NB4 (cell line): ENCODE data around the gene IL1RN.
"Not testable (repeated sequence)": the region's sequence is repeated elsewhere in the genome, so short reads cannot be mapped to it uniquely, and the experiment has no call there.

Experiments used
- DNase-seq: peaks from one replicate; pipeline ENCODE4 v3.0.0; 2010; ENCODE audit warnings: low read depth
- H3K4me3 ChIP-seq: one replicate; pipeline ENCODE4 v1.5.1; 2011; ENCODE audit warnings: mild to moderate bottlenecking, low read depth, low read length, moderate library complexity
- MYC ChIP-seq: IDR thresholded peaks from 2 replicates; pipeline ENCODE4 v1.6.1; 2011; ENCODE audit warnings: low read depth, low read length
- POLR2A ChIP-seq: IDR thresholded peaks from 2 replicates; pipeline ENCODE4 v1.6.1; 2011; ENCODE audit warnings: mild to moderate bottlenecking; ENCODE audit not compliant: insufficient read length; ENCODE audit errors: extremely low read depth
- TF ChIP-seq, protein P1 (sequence below): IDR thresholded peaks from one replicate; pipeline ENCODE4 v1.5.1; 2012; ENCODE audit warnings: low read depth, low read length
- TF ChIP-seq, protein P2 (sequence below): IDR thresholded peaks from 2 replicates; pipeline ENCODE4 v1.6.1; 2011; ENCODE audit warnings: low read depth, low read length

Gene IL1RN

DNA sequence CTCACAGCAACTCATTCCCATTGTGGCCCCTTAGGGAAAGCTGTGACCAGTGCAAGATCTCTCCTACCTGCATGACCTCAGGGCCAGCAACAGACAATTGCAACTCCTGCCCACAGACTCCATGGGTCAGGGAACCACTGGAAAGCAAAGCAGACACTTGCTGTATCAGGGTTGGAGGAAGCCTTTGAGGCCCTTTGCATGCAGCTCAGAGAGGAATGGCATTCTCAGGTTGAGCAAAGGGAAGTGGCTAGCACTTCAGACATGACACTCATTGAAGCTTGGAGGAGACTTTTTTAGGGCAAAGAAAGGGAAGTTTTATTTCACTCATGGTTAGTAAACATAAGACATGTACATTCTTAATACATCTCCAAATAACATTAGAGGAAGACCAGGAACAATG, 37.5 kb upstream of the IL1RN start:
- TF ChIP-seq MYC (no peak), POLR2A (no peak)
- TF ChIP-seq, protein P1, sequence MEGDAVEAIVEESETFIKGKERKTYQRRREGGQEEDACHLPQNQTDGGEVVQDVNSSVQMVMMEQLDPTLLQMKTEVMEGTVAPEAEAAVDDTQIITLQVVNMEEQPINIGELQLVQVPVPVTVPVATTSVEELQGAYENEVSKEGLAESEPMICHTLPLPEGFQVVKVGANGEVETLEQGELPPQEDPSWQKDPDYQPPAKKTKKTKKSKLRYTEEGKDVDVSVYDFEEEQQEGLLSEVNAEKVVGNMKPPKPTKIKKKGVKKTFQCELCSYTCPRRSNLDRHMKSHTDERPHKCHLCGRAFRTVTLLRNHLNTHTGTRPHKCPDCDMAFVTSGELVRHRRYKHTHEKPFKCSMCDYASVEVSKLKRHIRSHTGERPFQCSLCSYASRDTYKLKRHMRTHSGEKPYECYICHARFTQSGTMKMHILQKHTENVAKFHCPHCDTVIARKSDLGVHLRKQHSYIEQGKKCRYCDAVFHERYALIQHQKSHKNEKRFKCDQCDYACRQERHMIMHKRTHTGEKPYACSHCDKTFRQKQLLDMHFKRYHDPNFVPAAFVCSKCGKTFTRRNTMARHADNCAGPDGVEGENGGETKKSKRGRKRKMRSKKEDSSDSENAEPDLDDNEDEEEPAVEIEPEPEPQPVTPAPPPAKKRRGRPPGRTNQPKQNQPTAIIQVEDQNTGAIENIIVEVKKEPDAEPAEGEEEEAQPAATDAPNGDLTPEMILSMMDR = no peak
- TF ChIP-seq, protein P2, sequence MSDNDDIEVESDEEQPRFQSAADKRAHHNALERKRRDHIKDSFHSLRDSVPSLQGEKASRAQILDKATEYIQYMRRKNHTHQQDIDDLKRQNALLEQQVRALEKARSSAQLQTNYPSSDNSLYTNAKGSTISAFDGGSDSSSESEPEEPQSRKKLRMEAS = no peak
- DNase-seq = peak; percentile 49
- H3K4me3 ChIP-seq = no peak overlapping the region

DNA sequence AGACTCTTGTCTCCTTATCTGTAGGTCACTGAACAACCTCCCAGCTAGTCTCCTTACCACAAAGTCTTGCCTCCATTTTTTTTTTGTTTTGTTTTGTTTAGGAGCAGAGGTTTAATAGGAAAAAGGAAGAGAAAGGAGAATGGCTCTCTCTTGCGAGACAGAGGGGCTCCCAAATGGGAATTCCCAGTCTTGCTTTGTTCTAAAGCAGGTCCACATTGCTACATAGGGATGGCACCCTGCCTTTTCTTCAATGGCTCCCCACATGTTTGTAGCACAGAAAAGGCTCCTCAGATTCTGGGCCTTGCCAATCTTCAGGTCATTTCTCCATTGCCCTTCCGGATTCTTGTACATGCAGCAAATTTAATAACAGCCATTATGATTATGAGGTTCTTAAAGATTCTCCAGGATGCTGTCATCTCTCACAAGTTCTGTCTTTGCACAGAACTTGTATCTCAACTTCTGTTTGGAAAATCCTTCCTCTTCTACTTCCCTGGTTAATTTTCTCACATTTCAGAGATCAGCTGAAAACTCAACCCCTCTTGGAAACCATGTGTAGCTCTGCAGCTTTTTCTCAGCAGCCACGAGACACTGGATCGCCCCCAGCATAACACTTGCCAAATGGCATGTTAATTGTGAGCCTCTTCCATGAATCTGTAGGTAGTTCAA, 36.0 kb upstream of the IL1RN start:
- DNase-seq = no peak
- no peak for TF ChIP-seq MYC
- TF ChIP-seq, protein P2 = no peak
- TF ChIP-seq POLR2A = no peak
- TF ChIP-seq, protein P1 = no peak
- H3K4me3 ChIP-seq = no peak overlapping the region

DNA sequence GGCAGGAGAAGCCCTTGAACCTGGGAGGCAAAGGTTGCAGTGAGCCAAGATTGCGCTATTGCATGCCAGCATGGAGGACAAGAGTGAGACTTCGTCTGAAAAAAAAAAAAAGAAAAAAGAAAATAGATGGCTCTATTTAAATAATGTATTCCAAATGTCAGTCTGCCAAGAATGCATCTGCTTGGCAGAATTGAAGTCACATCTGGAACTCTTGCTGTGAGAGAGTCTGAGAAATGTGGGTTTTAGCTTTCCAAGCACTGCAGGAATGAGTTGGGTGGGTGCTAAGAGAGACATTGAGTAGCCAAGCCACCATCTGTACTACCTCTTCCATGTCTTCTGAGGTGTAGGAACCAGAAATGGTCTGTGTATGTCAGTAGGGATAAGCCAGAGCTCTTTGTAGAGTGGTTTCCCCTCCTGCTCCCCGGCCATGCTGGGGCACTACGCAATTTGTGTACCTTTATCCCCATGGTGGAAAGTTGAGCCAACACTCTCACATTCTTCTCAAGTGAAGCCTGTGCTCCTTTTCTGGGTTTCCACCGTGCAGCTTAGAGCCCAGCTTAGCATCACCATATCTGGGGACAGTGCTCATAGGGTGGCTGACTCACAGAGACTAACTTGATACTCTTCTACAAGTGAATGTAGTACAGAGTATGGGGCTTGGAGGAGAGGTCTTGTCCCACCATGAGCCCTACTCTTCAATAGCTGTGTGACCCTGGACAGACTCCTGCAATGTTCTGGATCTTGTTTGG, 34.4 kb upstream of the IL1RN start:
- TF ChIP-seq, protein P2 = no peak
- TF ChIP-seq, protein P1 = no peak
- no peak for TF ChIP-seq POLR2A
- TF ChIP-seq MYC = no peak
- H3K4me3 ChIP-seq = no peak overlapping the region
- no peak for DNase-seq

DNA sequence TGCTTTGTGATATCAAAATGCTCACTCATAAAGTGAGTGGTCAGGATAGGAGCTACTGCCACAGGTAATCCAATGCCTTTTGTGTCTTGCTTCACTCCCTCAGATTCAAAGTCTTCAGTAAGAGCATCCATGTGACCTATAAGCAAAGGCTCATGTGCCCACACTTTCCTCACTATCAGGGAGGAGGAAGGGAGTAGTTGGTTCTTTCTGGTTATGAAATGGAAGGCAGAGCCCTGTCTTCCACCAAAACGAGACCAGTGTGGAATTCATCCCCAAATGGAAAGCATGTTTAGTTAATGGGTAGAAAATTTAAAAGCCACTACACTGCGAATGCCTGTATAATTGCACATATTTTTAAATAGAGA, 33.8 kb upstream of the IL1RN start:
- H3K4me3 ChIP-seq = no peak overlapping the region
- no peak for DNase-seq
- TF ChIP-seq, protein P1 = no peak
- TF ChIP-seq MYC = no peak
- TF ChIP-seq, protein P2 = no peak
- TF ChIP-seq POLR2A = no peak

DNA sequence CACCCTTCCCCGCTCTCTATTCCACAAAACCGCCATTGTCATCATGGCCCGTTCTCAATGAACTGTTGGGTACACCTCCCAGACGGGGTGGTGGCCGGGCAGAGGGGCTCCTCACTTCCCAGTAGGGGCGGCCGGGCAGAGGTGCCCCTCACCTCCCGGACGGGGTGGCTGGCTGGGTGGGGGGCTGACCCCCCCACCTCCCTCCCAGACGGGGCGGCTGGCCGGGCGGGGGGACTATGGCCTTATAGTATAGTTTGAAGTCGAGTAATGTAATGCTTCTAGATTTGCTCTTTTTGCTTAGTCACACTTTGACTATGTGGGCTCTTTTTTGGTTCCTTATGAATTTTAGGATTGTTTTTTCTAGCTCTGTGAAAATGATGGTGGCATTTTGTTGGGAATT, 31.1 kb upstream of the IL1RN start:
- DNase-seq, H3K4me3 ChIP-seq: not testable (repeated sequence)

DNA sequence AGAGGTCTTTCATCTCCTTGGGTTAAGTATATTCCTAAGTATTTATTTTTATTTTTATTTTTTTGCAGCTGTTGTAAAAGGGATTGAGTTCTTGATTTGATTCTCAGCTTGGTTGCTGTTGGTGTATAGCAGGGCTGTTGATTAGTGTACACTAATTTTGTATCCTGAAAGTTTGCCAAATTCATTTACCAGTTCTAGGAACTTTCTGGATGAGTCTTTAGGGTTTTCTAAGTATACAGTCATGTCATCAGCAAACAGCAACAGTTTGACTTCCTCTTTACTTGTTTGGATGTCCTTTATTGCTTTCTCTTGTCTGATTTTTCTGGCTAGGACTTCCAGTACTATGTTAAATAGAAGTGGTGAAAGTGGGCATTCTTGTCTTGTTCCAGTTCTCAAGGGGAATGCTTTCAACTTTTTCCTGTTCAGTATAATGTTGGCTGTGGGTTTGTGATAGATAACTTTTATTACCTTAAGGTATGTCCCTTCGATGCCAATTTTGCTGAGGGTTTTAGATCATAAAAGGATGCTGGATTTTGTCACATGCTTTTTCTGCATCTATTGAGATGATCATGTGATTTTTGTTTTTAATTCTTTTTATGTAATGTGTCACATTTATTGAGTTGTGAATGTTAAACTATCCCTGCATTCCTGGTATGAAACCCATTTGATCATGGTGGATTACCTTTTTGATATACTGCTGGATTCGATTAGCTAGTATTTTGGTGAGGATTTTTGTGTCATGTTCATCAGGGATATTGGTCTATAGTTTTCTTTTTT, 30.4 kb upstream of the IL1RN start:
- DNase-seq, H3K4me3 ChIP-seq: not testable (repeated sequence)
